Measurements from ENCODE around the gene CCDC137.
A peak's percentile ranks its signal among the peaks of the same experiment; 100 is the strongest.
"Not testable (repeated sequence)": the region's sequence is repeated elsewhere in the genome, so short reads cannot be mapped to it uniquely, and the experiment has no call there.

CCDC137 gene, protein sequence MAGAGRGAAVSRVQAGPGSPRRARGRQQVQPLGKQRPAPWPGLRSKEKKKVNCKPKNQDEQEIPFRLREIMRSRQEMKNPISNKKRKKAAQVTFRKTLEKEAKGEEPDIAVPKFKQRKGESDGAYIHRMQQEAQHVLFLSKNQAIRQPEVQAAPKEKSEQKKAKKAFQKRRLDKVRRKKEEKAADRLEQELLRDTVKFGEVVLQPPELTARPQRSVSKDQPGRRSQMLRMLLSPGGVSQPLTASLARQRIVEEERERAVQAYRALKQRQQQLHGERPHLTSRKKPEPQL

DNA sequence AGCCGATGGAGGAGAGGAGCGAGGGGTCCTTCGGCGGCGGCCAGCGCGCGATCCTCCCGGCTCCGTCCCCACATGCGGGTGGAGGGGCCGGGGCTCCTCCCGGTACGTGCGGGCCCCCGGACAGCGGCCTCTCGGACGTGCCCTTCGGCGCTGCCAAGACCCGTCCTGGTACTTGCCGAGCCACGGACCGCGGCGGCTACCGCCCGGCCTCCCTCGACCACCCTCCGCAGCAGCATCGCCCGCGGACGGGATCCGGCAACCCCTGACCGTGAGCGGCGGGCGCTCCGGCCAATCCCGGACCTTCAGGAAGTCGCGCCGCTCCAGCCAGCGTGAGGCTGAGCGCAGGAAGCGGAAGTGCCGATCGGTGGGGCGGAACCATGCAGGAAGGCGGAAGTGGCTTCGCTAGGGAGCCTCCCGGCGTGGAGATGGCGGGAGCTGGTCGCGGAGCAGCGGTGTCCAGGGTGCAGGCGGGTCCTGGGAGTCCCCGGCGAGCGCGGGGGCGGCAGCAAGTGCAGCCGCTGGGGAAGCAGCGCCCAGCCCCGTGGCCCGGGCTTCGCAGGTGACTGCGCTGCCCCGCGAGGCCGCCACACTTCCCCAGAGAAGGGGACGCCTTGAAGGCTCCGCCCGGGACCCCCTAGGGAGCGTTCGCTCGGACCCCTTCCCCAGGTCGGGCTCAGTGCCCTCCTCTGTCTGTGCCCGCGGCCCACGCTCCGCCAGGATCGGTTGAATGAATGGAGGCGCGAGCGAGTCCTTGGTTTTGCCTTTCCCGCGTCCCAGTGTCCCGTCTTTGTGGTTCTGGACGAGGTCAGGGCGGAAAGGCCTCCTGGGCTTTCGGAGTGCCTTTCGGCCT lies at the start of gene CCDC137, which contains the start of gene OXLD1:
TSS of gene CCDC137 (plus strand) at position 396 of the 850 bp plus-strand sequence. CDS start at position 426, 30 bp downstream.
TSS of gene OXLD1 (minus strand) at position 264 of the 850 bp plus-strand sequence. CDS start at position 236, 28 bp downstream.
- DNase-seq (ENCODE audit: low read depth in 2 of 2): peak; percentile 88 to 93

GRCh38 chr17:81616877-81617276 lies 49.7 kb upstream of the CCDC137 start:
- no peak for DNase-seq (ENCODE audit: low read depth in 2 of 2)

DNA sequence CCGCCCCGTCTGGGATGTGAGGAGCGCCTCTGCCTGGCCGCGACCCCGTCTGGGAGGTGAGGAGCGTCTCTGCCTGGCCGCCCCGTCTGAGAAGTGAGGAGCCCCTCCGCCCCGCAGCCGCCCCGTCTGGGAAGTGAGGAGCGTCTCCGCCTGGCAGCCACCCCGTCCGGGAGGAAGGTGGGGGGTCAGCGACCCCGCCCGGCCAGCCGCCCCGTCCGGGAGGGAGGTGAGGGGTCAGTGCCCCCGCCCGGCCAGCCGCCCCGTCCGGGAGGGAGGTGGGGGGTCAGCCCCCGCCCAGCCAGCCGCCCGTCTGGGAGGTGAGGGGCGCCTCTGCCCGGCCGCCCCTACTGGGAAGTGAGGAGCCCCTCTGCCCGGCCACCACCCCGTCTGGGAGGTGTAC lies 48.2 kb upstream of the CCDC137 start:
- not testable (repeated sequence) for DNase-seq (ENCODE audit: low read depth in 2 of 2)

DNA sequence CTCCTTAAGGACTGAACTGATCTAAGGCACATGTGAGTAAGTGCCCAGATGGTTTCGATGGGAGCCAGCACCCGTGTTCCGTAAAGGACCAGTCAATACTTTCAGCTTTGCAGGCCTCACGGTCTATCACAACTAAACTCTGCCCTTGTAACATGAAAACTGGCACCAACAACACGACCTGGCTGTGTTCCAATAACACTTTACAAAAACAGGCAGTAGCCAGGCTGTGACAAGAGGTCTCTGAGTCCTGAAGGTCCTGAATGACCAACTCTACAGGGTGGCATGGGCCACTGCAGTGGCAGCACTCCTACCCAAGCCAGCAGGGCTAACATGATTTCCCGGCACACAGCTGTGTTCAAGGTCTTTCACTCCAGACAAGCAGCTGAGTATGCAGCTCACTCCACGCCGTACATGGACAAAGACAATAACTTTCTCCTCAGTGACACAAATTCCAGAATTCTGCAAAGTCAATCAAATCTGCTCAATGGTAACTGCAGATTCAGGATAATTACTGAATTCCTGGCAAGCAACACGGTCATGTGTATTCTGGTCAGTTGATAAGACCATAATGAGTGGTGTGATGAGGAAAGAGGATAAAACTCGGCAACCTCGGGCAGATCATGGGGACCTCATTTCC lies 44.9 kb upstream of the CCDC137 start:
- DNase-seq (ENCODE audit: low read depth in 2 of 2): no peak

DNA sequence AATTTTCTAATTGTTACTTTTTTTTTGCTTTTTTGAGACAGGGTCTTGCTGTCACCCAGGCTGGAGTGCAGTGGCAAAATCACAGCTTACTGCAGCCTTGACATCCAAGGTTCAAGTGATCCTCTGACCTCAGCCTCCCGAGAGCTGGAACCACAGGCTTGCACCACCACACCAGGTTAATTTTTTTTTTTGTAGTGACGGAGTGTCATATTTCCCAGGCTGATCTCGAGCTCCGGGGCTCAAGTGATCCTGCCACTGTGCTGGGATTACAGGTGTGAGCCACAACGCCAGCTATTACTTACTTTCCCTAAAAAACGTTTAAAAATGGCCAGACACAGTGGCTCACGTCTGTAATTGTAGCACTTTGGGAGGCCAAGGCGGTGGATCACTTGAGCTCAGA lies 36.3 kb upstream of the CCDC137 start:
- no peak for DNase-seq (ENCODE audit: low read depth in 2 of 2)

- DNase-seq (ENCODE audit: low read depth in 2 of 2): no peak
Measured at GRCh38 chr17:81631482-81631881, 35.1 kb upstream of the CCDC137 start.

DNA sequence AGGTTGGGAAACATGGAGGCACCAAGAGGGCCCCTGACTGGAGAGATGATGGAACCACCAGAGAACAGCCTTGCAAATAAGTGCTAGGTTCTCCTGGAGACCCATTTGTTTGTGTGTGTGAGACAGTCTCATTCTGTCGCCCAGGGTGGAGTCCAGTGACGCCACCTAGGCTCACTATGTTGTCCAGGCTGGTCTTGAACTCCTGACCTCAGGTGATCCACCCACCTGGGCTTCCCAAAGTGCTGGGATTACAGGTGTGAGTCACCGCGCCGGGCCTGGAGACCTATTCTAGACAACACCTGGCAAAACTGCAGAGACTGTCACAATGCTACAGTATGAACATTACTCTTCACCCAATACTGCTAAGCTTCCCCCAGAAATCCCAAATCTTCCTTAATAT lies 31.1 kb upstream of the CCDC137 start:
- no peak for DNase-seq (ENCODE audit: low read depth in 2 of 2)

- no peak for DNase-seq (ENCODE audit: low read depth in 2 of 2)
Measured at GRCh38 chr17:81635973-81636504, 30.5 kb upstream of the CCDC137 start.

- DNase-seq (ENCODE audit: low read depth in 2 of 2): peak; percentile 83 to 85
Measured at GRCh38 chr17:81636505-81637288, 29.8 kb upstream of the CCDC137 start, which contains the start of the genes NPLOC4 and TSPAN10. NPLOC4 (minus strand) TSS chr17:81637112; CDS start chr17:81636930, 182 bp downstream. TSPAN10 (plus strand) TSS chr17:81637196; CDS start chr17:81642413, 5,217 bp downstream.

DNA sequence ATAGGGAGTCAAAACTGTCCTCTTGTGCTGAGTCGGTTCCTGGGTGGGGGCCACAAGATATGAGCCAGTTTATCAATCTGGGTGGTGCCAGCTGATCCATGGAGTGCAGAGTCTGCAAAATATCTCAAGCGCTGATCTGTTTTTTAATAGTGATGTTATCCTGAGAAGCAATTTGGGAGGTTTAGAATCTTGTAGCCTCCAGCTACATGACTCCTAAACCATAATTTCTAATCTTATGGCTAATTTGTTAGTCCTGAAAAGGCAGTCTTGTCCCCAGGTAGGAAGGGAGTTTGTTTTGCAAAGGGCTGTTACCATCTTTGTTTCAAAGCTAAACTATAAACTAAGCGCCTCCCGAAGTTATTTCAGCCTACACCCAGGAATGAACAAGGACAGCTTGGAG lies 27.9 kb upstream of the CCDC137 start:
- DNase-seq (ENCODE audit: low read depth in 2 of 2): no peak

DNA sequence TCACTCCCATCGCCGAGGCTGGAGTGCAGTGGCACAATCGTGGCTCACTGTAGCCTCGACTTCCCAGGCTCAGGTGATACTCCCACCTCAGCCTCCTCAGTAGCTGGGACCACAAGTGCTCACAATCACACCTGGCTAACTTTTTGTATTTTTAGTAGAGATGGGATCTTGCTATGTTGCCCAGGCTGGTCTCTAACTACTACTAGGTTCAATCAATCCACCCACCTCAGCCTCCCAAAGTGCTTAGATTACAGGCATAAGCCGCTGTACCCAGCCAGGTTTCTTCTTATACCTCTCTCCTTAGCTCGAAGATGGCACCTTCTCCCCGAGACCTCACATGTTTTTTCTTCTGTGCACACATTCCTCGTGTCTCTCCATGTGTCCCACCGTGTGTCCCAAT lies 26.5 kb upstream of the CCDC137 start:
- no peak for DNase-seq (ENCODE audit: low read depth in 2 of 2)

- DNase-seq (ENCODE audit: low read depth in 2 of 2): no peak
Measured at GRCh38 chr17:81641825-81642489, 24.6 kb upstream of the CCDC137 start.

DNA sequence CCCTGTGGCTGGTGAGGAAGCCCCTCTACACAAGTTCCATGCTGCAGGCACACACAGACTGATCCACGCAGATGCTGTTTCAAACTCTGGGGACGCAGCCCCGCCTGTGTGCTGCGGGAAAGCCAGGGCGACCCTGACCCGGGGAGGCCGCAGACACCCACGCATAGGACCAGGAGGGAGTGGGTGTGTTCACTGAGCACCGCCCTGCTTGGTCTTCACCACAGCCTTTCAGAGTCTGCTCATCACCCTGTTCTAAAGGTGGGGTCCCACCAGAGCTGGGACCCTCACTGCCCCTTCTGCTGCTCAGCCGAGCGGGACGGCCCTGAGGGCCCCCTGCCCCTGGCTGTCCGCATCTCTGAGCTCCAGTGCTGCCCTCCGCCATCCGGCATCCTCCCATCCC lies 22.0 kb upstream of the CCDC137 start:
- DNase-seq (ENCODE audit: low read depth in 2 of 2): no peak

GRCh38 chr17:81644976-81645952 lies 21.3 kb upstream of the CCDC137 start:
- no peak for DNase-seq (ENCODE audit: low read depth in 2 of 2)

DNA sequence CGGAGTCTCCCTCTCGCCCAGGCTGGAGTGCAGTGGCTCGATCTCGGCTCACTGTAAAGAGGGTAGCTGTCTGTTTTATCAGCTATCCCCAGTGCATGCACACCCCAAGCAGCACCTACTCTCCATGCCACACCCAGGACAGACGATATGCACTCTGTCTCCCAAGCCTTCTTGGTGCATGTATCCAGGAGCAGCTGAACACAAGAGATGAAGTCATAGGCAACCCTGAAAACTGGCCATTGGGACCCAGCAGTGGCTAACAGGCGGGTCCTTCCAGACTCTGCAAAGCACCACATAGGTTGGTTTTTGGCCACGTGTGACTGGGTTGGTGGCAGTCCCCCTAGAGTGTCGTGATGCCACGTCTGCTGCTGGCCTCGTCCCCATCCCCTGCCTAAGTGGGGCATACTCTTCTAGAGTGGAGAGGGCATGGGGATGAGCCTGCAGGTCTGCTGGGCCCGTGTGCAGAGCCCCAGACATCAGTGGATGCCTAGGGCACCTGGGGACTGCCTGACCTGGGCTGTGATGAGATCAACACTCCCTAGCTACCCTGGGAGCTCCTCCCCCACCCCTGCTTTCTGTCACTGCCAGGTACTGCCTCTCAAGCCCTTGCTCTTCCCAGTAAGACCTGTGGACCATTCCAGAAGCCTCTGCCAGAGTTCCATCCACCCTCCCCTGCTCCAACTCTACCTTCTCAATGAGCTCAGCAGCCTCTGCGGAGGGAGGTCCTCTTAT lies 19.5 kb upstream of the CCDC137 start:
- no peak for DNase-seq (ENCODE audit: low read depth in 2 of 2)

DNA sequence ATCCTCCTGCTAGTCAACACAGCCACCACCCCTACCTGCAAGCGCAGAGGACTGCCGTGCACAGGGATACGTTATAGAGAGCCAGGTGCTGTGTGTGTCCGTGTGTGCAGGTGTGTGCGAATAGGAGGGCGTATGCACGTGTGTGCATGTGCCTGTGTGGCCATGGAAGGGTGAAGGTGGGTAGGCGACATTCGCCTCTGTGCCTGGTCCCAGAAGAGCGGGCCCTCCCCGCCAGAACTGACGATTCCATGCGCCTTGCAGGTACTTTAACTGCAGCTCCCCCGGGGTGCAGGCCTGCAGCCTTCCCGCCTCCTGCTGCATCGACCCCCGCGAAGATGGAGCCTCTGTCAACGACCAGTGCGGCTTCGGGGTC lies 18.9 kb upstream of the CCDC137 start:
- DNase-seq (ENCODE audit: low read depth in 2 of 2): no peak

- no peak for DNase-seq (ENCODE audit: low read depth in 2 of 2)
Measured at GRCh38 chr17:81648013-81648706, 18.4 kb upstream of the CCDC137 start.

- no peak for DNase-seq (ENCODE audit: low read depth in 2 of 2)
Measured at GRCh38 chr17:81648707-81649085, 17.8 kb upstream of the CCDC137 start.

Data from stimulated activated CD4-positive, alpha-beta T cell treated with anti-CD3 and anti-CD28 coated beads, Interleukin-4, amount 100 ng/mL, for 48 hours (primary cell).